ENCODE measurements around the gene FGD2. TPM values are rescaled to one million over a fixed set of nuclear protein-coding genes. Genes with fewer than 3 reads are reported as not detected.

FGD2 gene
- total RNA-seq, 1 experiment from 2014 or later = not detected

DNA sequence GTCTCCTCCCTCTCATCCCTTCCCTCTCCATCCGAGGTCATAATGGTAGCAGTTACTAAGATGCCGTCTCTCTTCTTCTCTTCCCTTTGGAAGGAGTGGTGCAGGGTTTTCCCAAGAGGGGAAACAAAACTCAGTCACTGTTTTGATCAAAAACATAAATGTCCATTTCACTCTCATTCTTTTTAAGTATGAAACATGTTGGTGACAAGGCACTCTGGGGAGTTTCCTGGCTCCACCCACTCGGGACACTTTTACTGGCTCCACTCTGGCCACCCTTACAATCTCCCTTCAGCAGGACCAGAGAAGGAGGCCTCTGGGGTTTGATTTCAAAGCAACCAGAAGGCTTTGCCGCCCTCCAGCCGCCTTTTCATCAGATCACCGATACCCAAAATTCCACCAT lies 57.0 kb downstream of the FGD2 start:
- H3K27me3 ChIP-seq (replicated peaks; ENCODE audit: insufficient read depth, low read depth, low read length, poor library complexity) = no peaks in the 10 kb centered on the region
- no TSS peak for BruUV-seq (replicated peaks)
- DNase-seq (ENCODE audit: low spot score) = no peak
- intact Hi-C loops (cut with micrococcal nuclease; ENCODE audit: unreplicated experiment) = no loop called here
- TF ChIP-seq CTCF (conservative IDR thresholded peaks at IDR 0.05; ENCODE audit: low read depth, low read length) (no peak), EZH2 (IDR thresholded peaks at IDR 0.05; ENCODE audit: borderline replicate concordance, low read depth, low read length, poor library complexity, severe bottlenecking) (no peak)
- H3K4me1 ChIP-seq (ENCODE audit: insufficient read depth, low read length, poor library complexity, severe bottlenecking) = peaks cover 14% of the 10 kb centered on the region
- no peak overlapping the region for H3K4me3 ChIP-seq (ENCODE audit: low read depth, low read length, poor library complexity, severe bottlenecking)
- no peaks in the 10 kb centered on the region for H3K36me3 ChIP-seq (ENCODE audit: insufficient read depth, low read length, poor library complexity, severe bottlenecking)
- CTCF ChIA-PET = no interaction called here
- POLR2A ChIA-PET (ENCODE audit: low non-redundant PET) = no interaction called here
- no peaks in the 10 kb centered on the region for H3K9me3 ChIP-seq (ENCODE audit: low read depth, low read length, poor library complexity, severe bottlenecking)
- no peak overlapping the region for H3K27ac ChIP-seq (ENCODE audit: low read depth, low read length, poor library complexity, severe bottlenecking)

DNA sequence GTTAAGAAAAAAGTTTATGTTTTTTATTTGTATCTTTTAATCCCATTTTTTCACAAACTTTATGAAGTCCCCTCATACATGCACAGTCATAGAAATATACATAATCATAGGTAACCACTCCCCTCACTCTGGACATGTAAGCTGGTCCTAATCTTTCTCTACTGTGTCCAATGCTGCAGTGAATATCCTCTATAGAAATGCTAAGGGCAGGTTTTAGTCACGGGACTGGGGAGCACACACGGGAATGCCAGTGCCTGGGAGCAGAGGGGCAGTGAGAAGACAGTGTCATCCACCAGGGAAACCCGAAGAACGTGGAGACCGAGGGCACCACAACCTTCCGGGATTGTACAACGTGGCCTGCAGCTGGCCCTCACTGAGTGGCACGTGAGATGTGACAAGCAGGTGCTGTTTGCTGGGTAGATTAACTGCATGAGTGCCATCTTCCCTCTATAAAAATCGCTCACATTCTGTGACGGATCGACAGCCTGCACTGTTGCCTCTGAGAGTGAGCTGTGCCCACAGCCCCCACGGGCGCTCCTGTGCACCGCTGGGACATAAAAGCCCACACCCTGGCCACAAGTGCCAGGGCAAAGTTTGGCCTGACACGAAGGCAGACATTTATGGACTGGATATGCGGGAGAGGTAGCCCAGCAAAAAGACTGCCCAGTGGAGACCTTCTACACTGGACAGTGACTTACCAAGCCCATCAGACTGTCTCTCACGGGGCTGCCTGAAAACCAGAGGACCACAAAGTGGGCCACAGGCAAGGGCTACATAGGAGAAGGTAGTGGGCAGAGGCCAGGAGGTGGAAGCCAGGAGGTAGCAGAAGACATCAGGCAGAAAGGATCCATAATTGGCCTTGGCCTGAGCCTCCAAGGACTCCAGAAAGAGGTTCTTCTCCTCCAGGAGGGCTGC lies 63.2 kb downstream of the FGD2 start:
- H3K4me3 ChIP-seq (ENCODE audit: low read depth, low read length, poor library complexity, severe bottlenecking) = no peak overlapping the region
- H3K4me1 ChIP-seq (ENCODE audit: insufficient read depth, low read length, poor library complexity, severe bottlenecking) = no peaks in the 10 kb centered on the region
- no peak overlapping the region for H3K27ac ChIP-seq (ENCODE audit: low read depth, low read length, poor library complexity, severe bottlenecking)
- BruUV-seq (replicated peaks) = no TSS peak
- ChIA-PET POLR2A (ENCODE audit: low non-redundant PET) (no interaction called here), CTCF (no interaction called here)
- H3K36me3 ChIP-seq (ENCODE audit: insufficient read depth, low read length, poor library complexity, severe bottlenecking) = no peaks in the 10 kb centered on the region
- TF ChIP-seq EZH2 (IDR thresholded peaks at IDR 0.05; ENCODE audit: borderline replicate concordance, low read depth, low read length, poor library complexity, severe bottlenecking) (no peak), CTCF (conservative IDR thresholded peaks at IDR 0.05; ENCODE audit: low read depth, low read length) (no peak)
- intact Hi-C loops (cut with micrococcal nuclease; ENCODE audit: unreplicated experiment) = no loop called here
- no peaks in the 10 kb centered on the region for H3K27me3 ChIP-seq (replicated peaks; ENCODE audit: insufficient read depth, low read depth, low read length, poor library complexity)
- H3K9me3 ChIP-seq (ENCODE audit: low read depth, low read length, poor library complexity, severe bottlenecking) = no peaks in the 10 kb centered on the region
- DNase-seq (ENCODE audit: low spot score) = no peak

DNA sequence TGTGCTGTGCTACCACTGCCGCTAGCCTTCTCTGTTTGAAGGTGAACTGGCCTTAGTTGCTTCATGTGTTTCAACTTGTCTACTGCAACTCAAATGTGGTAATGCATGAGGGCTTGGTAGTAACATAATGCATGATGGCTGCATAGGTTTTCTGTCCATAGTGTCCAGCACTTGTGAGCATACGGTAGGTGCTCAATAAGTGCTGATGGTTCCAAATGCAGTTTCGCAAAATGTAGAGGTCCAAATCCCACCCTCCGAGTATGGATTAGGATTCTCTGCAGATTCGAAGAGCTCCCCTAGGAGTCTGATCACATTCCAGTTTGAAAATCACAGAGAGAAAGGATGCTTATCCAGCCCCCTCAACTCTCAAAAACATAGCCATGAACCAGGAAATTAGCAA lies 64.2 kb downstream of the FGD2 start:
- no peaks in the 10 kb centered on the region for H3K4me1 ChIP-seq (ENCODE audit: insufficient read depth, low read length, poor library complexity, severe bottlenecking)
- H3K27me3 ChIP-seq (replicated peaks; ENCODE audit: insufficient read depth, low read depth, low read length, poor library complexity) = no peaks in the 10 kb centered on the region
- no peaks in the 10 kb centered on the region for H3K9me3 ChIP-seq (ENCODE audit: low read depth, low read length, poor library complexity, severe bottlenecking)
- intact Hi-C loops (cut with micrococcal nuclease; ENCODE audit: unreplicated experiment) = no loop called here
- no peak overlapping the region for H3K4me3 ChIP-seq (ENCODE audit: low read depth, low read length, poor library complexity, severe bottlenecking)
- no peak for TF ChIP-seq CTCF (conservative IDR thresholded peaks at IDR 0.05; ENCODE audit: low read depth, low read length)
- TF ChIP-seq EZH2 (IDR thresholded peaks at IDR 0.05; ENCODE audit: borderline replicate concordance, low read depth, low read length, poor library complexity, severe bottlenecking) = no peak
- H3K36me3 ChIP-seq (ENCODE audit: insufficient read depth, low read length, poor library complexity, severe bottlenecking) = no peaks in the 10 kb centered on the region
- no peak for DNase-seq (ENCODE audit: low spot score)
- no peak overlapping the region for H3K27ac ChIP-seq (ENCODE audit: low read depth, low read length, poor library complexity, severe bottlenecking)
- ChIA-PET POLR2A (ENCODE audit: low non-redundant PET) (no interaction called here), CTCF (interaction anchor here (0.6 kb wide), 1 partner anchor 90 kb away, joined by 3 read pairs; no protein-coding TSS in a partner anchor)
- BruUV-seq (replicated peaks) = no TSS peak
